ENCODE measurements around the gene FBXL15. TPM values are rescaled to one million over a fixed set of nuclear protein-coding genes. Genes with fewer than 3 reads are reported as not detected.

The FBXL15 gene
- total and polyA plus RNA-seq, 11 donors = 6.6 to 20.0 (median 10.2) TPM

- peak overlapping the region; percentile 70 to 99 (median 86) for H3K27ac ChIP-seq
- ATAC-seq = peak; percentile 60 to 80 (median 73)
- intact Hi-C loops (cut with DNase I) = loop anchor here in 8 of 10 donors (2.0 to 10.0 kb wide), 8 partner anchors 78 to 232 kb away; partner anchors contain the start of gene ELOVL3 (in 2 of the 8)
- H3K4me3 ChIP-seq = peak overlapping the region; percentile 18 to 85 (median 70)
- TF ChIP-seq CTCF (IDR thresholded peaks at IDR 0.05) (peak; percentile 92 to 99 (median 95)), POLR2A (IDR thresholded peaks at IDR 0.05) (peak in 1 of 2 donors; percentile 46)
- H3K9me3 ChIP-seq = no peaks in the 10 kb centered on the region
- peaks cover 0 to 44% (median 27%) of the 10 kb centered on the region in 12 donors for H3K4me1 ChIP-seq
- 3 to 5% (median 4%) methylated on average over 27 to 72 of the region's 72 CpGs for WGBS, 4 donors
- H3K27me3 ChIP-seq = no peaks in the 10 kb centered on the region
- peaks cover 0 to 66% (median 21%) of the 10 kb centered on the region in 9 donors for H3K36me3 ChIP-seq
- peak; percentile 87 to 95 (median 92) for DNase-seq
Measured at GRCh38 chr10:102399217-102400021, 21.2 kb upstream of the FBXL15 start.

GRCh38 chr10:102400076-102400475 is 20.6 kb upstream of the FBXL15 start:
- H3K27ac ChIP-seq = peak overlapping the region in 7 of 12 donors; percentile 75 to 99 (median 89)
- H3K4me1 ChIP-seq = peaks cover 0 to 44% (median 22%) of the 10 kb centered on the region in 12 donors
- ATAC-seq (no peak), DNase-seq (peak in 1 of 5 donors; percentile 24)
- no peaks in the 10 kb centered on the region for H3K27me3 ChIP-seq
- peaks cover 0 to 66% (median 21%) of the 10 kb centered on the region in 9 donors for H3K36me3 ChIP-seq
- no peak for TF ChIP-seq POLR2A (IDR thresholded peaks at IDR 0.05)
- no peak for TF ChIP-seq CTCF (IDR thresholded peaks at IDR 0.05)
- intact Hi-C loops (cut with DNase I) = loop anchor here in 1 of 10 donors (5.0 kb wide), 2 partner anchors 173 to 233 kb away; partner anchors contain the start of gene ELOVL3
- H3K4me3 ChIP-seq = peak overlapping the region in 6 of 12 donors; percentile 54 to 85 (median 65)
- 86 to 91% (median 88%) methylated on average over 7 to 17 of the region's 17 CpGs for WGBS, 4 donors
- H3K9me3 ChIP-seq = no peaks in the 10 kb centered on the region

DNA sequence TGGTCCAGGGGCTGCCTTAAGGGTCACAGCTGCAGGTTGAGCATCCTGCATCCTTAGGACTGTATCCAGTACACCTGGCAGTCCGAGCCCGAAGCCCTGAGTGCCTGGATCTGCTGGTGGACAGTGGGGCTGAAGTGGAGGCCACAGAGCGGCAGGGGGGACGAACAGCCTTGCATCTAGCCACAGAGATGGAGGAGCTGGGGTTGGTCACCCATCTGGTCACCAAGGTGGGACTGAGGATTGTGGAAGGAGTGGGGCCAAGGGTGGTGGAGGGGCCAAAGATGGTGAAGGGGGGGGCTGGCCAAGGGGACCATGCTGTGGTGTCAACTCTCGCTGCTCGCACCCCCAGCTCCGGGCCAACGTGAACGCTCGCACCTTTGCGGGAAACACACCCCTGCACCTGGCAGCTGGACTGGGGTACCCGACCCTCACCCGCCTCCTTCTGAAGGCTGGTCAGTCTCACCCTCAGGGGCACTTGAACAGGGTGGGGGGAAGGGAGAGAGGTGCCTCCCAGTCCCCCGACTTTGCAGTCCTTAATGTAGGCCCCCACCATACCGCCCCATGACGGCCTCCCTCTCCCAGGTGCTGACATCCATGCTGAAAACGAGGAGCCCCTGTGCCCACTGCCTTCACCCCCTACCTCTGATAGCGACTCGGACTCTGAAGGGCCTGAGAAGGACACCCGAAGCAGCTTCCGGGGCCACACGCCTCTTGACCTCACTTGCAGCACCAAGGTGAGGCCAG is 19.9 kb upstream of the FBXL15 start:
- Histone ChIP-seq H3K9me3 (no peaks in the 10 kb centered on the region), H3K36me3 (peaks cover 0 to 66% (median 21%) of the 10 kb centered on the region in 9 donors), H3K4me1 (peaks cover 0 to 44% (median 22%) of the 10 kb centered on the region in 12 donors), H3K4me3 (no peak overlapping the region), H3K27me3 (no peaks in the 10 kb centered on the region), H3K27ac (peak overlapping the region in 1 of 12 donors; percentile 99)
- intact Hi-C loops (cut with DNase I) = loop anchor here in 1 of 10 donors (5.0 kb wide), 2 partner anchors 173 to 233 kb away; partner anchors contain the start of gene ELOVL3
- TF ChIP-seq POLR2A (IDR thresholded peaks at IDR 0.05) (no peak), CTCF (IDR thresholded peaks at IDR 0.05) (no peak)
- no peak for ATAC-seq
- DNase-seq = peak in 1 of 5 donors; percentile 19
- WGBS, 4 donors = 91 to 94% (median 92%) methylated on average over 21 to 22 of the region's 22 CpGs

All from heart left ventricle (tissue), 16 donors.